ENCODE results near the gene TBC1D19. TPM values are rescaled to one million over a fixed set of nuclear protein-coding genes. Genes with fewer than 3 reads are reported as not detected.

Gene TBC1D19
- total and polyA plus RNA-seq, 9 of the 15 experiments (the other 6 are each of a cell fraction or from before 2014, with no cell fraction given) = 0.73 to 5.6 (median 3.7) TPM

DNA sequence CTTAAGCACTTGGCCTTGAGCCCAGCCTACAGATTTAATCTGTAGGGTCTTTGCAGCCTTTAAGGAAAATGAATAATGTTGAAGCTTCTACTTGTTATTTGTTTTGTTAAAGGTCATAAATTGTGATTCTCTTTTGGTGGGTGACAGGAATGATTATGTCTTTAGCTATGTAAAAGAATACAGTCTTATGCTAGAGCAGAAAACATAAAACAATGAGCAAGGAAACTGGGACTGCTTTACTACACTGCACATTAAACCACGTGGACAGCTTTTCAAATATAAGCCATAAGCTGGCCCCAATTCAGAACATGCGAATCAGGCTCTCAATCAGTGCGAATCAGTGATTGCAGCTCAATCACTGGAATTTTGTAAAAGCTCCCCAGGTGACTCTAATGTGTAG is 40.9 kb upstream of the TBC1D19 start (continued):
- TF ChIP-seq, protein P1, sequence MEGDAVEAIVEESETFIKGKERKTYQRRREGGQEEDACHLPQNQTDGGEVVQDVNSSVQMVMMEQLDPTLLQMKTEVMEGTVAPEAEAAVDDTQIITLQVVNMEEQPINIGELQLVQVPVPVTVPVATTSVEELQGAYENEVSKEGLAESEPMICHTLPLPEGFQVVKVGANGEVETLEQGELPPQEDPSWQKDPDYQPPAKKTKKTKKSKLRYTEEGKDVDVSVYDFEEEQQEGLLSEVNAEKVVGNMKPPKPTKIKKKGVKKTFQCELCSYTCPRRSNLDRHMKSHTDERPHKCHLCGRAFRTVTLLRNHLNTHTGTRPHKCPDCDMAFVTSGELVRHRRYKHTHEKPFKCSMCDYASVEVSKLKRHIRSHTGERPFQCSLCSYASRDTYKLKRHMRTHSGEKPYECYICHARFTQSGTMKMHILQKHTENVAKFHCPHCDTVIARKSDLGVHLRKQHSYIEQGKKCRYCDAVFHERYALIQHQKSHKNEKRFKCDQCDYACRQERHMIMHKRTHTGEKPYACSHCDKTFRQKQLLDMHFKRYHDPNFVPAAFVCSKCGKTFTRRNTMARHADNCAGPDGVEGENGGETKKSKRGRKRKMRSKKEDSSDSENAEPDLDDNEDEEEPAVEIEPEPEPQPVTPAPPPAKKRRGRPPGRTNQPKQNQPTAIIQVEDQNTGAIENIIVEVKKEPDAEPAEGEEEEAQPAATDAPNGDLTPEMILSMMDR (IDR thresholded peaks at IDR 0.05 in 2 of 3, conservative IDR thresholded peaks at IDR 0.05 in 1 of 3; ENCODE audit: insufficient read depth in 2 of 3, low read depth in 1 of 3, low read length in 3 of 3) = no peak
- TF ChIP-seq RBM25 (IDR thresholded peaks at IDR 0.05; ENCODE audit: low read depth, low read length, severe bottlenecking) = no peak
- no peak for TF ChIP-seq ZNF224 (CRISPR knock-in tag; IDR thresholded peaks at IDR 0.05)

DNA sequence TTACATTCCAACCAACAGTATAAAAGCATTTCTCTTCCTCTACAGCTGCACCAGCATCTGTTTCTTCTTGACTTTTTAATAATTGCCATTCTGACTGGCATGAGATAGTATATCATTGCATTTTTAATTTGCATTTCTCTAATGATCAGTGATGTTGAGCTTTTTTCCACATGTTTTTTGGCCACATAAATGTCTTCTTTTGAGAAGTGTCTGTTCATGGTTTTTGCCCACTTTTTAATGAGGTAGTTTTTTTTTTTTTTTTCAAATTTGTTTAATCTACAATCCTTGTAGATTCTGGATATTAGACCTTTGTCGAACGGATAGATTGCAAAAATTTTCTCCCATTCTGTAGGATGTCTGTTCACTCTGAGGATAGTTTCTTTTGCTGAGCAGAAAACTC is 39.5 kb upstream of the TBC1D19 start:
- no peaks in the 10 kb centered on the region for H3K36me3 ChIP-seq (ENCODE audit: control insufficient read depth, insufficient read depth, low read length)
- H3K4me3 ChIP-seq = no peak overlapping the region
- H2AFZ ChIP-seq (ENCODE audit: low read depth, low read length) = no peak overlapping the region
- no peak overlapping the region for H3K9ac ChIP-seq (ENCODE audit: insufficient read depth in 1 of 2, low read depth in 2 of 2, low read length in 2 of 2)
- CTCF ChIA-PET (ENCODE audit: low intra/inter-chr PET ratio) = no interaction called here
- DNase-seq (ENCODE audit: extremely low read depth in 1 of 4, low spot score in 3 of 4) (no peak), ATAC-seq (no peak), FAIRE-seq (no peak)
- H3K27me3 ChIP-seq (ENCODE audit: control insufficient read depth in 2 of 2, insufficient read depth in 2 of 2, low read length in 2 of 2) = no peaks in the 10 kb centered on the region
- intact Hi-C loops (cut with micrococcal nuclease) (no loop called here), in situ Hi-C loops (cut with MboI) (no loop called here)
- no peak overlapping the region for H3K4me2 ChIP-seq (ENCODE audit: insufficient read depth, low read length)
- H3K9me3 ChIP-seq (replicated peaks; ENCODE audit: control insufficient read depth, insufficient read depth, low read depth, low read length) = no peaks in the 10 kb centered on the region
- no peaks in the 10 kb centered on the region for H3K4me1 ChIP-seq (replicated peaks in 1 of 2; ENCODE audit: control insufficient read depth in 2 of 2, insufficient read depth in 2 of 2, low read length in 2 of 2)
- no peaks in the 10 kb centered on the region for H4K20me1 ChIP-seq (replicated peaks; ENCODE audit: control insufficient read depth, insufficient read depth, low read length)
- H3K79me2 ChIP-seq (ENCODE audit: control insufficient read depth, insufficient read depth, low read length) = no peaks in the 10 kb centered on the region
- WGBS (ENCODE audit: insufficient coverage, low coverage, missing lambda C conversion rate) = 0% methylated on average over 2 of the region's 2 CpGs
- POLR2A ChIA-PET = no interaction called here
- H3K27ac ChIP-seq (ENCODE audit: extremely low read depth, low read depth, low read length) = no peak overlapping the region
- TF ChIP-seq RBM15 (IDR thresholded peaks at IDR 0.05; ENCODE audit: insufficient read depth, low read length) = no peak
- TF ChIP-seq, protein P2, sequence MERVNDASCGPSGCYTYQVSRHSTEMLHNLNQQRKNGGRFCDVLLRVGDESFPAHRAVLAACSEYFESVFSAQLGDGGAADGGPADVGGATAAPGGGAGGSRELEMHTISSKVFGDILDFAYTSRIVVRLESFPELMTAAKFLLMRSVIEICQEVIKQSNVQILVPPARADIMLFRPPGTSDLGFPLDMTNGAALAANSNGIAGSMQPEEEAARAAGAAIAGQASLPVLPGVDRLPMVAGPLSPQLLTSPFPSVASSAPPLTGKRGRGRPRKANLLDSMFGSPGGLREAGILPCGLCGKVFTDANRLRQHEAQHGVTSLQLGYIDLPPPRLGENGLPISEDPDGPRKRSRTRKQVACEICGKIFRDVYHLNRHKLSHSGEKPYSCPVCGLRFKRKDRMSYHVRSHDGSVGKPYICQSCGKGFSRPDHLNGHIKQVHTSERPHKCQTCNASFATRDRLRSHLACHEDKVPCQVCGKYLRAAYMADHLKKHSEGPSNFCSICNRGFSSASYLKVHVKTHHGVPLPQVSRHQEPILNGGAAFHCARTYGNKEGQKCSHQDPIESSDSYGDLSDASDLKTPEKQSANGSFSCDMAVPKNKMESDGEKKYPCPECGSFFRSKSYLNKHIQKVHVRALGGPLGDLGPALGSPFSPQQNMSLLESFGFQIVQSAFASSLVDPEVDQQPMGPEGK (CRISPR knock-in tag; IDR thresholded peaks at IDR 0.05; ENCODE audit: borderline replicate concordance) = no peak
- no peak for TF ChIP-seq KLF6 (CRISPR knock-in tag; IDR thresholded peaks at IDR 0.05; ENCODE audit: borderline replicate concordance)
- TF ChIP-seq, protein P3, sequence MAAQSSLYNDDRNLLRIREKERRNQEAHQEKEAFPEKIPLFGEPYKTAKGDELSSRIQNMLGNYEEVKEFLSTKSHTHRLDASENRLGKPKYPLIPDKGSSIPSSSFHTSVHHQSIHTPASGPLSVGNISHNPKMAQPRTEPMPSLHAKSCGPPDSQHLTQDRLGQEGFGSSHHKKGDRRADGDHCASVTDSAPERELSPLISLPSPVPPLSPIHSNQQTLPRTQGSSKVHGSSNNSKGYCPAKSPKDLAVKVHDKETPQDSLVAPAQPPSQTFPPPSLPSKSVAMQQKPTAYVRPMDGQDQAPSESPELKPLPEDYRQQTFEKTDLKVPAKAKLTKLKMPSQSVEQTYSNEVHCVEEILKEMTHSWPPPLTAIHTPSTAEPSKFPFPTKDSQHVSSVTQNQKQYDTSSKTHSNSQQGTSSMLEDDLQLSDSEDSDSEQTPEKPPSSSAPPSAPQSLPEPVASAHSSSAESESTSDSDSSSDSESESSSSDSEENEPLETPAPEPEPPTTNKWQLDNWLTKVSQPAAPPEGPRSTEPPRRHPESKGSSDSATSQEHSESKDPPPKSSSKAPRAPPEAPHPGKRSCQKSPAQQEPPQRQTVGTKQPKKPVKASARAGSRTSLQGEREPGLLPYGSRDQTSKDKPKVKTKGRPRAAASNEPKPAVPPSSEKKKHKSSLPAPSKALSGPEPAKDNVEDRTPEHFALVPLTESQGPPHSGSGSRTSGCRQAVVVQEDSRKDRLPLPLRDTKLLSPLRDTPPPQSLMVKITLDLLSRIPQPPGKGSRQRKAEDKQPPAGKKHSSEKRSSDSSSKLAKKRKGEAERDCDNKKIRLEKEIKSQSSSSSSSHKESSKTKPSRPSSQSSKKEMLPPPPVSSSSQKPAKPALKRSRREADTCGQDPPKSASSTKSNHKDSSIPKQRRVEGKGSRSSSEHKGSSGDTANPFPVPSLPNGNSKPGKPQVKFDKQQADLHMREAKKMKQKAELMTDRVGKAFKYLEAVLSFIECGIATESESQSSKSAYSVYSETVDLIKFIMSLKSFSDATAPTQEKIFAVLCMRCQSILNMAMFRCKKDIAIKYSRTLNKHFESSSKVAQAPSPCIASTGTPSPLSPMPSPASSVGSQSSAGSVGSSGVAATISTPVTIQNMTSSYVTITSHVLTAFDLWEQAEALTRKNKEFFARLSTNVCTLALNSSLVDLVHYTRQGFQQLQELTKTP (IDR thresholded peaks at IDR 0.05; ENCODE audit: low read depth in 1 of 2, partially characterized antibody in 2 of 2) = peak in 1 of 2 experiments; percentile 97
- no peak for TF ChIP-seq SAFB (IDR thresholded peaks at IDR 0.05; ENCODE audit: borderline replicate concordance, low read depth, low read length)
- H3K9me1 ChIP-seq (ENCODE audit: control insufficient read depth, insufficient read depth, low read length) = no peaks in the 10 kb centered on the region
- BruUV-seq (replicated peaks) = no TSS peak
